GM19372 (cell line): ENCODE results near the gene HP.
A peak's percentile ranks its signal among the peaks of the same experiment; 100 is the strongest.
"Not testable (repeated sequence)": the region's sequence is repeated elsewhere in the genome, so short reads cannot be mapped to it uniquely, and the experiment has no call there.

Experiments
- ATAC-seq: cut with Tn5 transposase; IDR thresholded peaks from one replicate; pipeline ENCODE4 v1.9.1; 2021; ENCODE audit warnings: mild to moderate bottlenecking, low read depth, moderate library complexity; ENCODE audit not compliant: unreplicated experiment

Gene HP, protein sequence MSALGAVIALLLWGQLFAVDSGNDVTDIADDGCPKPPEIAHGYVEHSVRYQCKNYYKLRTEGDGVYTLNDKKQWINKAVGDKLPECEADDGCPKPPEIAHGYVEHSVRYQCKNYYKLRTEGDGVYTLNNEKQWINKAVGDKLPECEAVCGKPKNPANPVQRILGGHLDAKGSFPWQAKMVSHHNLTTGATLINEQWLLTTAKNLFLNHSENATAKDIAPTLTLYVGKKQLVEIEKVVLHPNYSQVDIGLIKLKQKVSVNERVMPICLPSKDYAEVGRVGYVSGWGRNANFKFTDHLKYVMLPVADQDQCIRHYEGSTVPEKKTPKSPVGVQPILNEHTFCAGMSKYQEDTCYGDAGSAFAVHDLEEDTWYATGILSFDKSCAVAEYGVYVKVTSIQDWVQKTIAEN

DNA sequence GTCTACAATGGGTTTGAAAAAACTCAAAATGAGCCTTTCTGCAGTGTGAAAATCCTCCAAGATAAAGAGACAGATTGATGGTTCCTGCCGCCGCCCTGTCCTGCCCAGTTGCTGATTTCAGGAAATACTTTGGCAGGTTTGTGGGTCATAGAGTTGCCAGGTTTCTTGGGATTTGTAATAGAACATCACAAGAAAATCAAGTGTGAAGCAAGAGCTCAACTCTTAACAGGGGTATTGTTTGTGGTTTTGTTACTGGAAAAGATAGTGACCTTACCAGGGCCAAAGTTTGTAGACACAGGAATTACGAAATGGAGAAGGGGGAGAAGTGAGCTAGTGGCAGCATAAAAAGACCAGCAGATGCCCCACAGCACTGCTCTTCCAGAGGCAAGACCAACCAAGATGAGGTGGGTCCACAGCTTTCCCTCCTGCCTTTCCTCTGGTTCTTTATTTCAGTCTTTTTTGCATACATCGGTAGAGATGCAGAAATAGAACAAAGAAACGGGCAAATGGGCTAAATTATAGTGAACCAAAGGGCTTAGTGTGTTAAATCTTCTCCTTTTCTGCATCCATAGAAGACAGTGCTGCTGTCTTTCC, at the start of gene HP:
HP (plus strand) TSS at position 252 of the 594 bp plus-strand sequence; CDS start at position 400, 148 bp downstream.
- ATAC-seq: not testable (repeated sequence)

DNA sequence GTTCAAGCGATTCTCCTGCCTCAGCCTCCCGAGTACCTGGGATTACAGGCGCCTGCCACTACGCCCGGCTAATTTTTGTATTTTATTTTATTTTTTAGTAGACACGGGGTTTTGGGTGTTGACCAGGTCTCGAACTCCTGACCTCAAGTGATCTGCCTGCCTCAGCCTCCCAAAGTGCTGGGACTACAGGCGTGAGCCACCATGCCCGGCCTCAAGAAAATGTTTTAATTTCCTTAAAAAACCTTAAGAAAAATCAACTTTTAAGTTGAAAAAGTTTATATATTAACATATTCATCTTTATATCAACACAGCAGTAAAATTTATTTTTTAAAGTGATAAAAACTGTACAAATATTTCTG, 46.3 kb upstream of the HP start:
- not testable (repeated sequence) for ATAC-seq

DNA sequence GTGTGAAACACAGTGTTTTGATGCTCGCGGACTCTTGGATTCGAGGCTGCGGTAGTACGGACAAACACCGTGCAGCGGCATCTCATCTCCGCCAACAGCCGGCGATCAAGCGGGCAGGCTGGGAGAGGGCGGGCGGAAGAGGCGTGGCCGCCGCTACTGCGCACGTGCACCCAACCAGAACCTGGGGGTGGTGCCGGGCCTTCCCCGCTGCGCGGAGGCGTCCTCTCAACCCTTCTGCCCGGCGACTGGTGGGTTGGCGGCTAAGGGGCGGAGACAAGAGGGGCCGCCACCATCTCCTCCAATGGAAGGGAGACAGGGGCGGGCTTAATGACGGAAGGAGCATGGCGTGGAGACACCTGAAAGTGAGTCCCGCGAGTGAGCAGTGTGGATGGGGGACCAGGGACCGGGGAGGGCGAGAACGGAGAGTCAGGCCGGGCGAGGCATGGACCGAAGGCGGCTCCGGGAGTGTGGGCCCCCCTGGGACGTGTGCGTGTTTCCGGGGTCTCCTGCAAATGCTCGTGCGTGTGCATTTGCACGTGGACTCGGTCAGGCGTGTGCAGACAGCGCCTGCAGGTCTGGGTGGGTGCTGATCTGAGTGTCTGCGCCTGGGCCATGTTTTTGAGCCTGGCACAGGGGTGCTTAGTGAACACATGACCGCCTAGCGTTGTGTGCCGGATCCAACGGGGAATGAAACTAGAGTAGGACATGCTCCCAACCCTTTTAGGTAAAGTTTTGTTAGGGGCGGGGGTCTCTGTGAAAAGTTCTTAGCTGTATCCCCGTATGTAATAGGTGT, 45.7 kb upstream of the HP start, which contains the start of gene DHODH:
DHODH (plus strand) TSS at position 321 of the 793 bp plus-strand sequence; CDS start at position 342, 21 bp downstream.
- ATAC-seq: peak; percentile 99

DNA sequence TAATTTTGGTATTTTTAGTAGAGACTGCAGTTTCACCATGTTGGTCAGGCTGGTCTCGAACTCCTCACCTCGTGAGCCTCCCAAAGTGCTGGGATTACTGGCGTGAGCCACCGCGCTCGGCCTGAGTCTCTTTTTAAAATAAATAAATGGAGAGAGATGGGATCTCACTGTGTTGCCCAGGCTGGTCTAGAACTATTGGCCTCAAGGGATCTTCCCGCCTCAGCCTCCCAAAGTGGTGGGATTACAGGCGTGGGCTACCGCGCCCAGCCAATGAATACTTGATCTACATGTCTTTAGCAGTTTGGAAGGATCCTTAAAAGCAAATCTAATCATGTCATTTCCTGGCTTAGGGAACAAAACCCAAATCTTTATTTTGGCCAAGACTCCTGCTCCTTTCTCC, 44.5 kb upstream of the HP start:
- ATAC-seq: no peak

DNA sequence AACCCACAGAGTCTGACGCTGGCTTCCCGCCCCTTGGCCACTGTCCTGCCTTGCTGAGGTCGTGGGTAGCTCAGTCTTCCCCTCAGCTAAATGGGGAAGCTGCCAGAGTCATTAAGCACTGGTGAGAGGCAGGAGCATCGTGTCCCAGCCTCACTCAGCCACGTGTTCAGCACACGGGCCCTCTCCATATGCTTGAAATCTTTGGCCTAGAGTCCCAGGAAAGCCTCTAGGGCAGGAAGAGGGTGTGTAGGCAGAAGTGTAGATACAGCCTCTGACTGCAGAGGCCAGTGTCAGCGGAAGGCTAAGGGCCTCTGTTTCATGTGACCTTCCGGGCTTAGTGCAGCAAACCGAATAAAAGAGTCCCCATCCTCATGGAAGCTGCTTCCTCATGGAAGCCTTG, 41.7 kb upstream of the HP start:
- ATAC-seq: no peak

DNA sequence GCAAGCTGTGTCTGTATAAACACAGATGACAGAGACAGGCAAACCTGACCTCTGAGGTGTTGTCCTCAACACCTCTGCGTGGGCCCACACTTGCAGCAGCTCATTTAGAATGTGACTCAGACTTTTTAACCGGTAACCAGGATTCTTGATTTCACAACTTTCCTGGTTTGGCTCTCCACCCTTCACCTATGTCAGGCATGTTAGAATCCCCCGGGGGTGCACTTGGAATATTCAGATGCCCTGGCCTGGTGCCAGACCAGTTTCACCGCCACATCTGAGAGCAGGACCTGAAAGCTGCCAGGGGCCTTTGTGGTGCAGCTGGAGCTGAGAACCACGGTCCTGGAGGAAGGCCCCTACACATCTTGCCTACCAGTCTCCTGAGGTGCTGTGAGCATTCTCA, 40.9 kb upstream of the HP start:
- no peak for ATAC-seq

DNA sequence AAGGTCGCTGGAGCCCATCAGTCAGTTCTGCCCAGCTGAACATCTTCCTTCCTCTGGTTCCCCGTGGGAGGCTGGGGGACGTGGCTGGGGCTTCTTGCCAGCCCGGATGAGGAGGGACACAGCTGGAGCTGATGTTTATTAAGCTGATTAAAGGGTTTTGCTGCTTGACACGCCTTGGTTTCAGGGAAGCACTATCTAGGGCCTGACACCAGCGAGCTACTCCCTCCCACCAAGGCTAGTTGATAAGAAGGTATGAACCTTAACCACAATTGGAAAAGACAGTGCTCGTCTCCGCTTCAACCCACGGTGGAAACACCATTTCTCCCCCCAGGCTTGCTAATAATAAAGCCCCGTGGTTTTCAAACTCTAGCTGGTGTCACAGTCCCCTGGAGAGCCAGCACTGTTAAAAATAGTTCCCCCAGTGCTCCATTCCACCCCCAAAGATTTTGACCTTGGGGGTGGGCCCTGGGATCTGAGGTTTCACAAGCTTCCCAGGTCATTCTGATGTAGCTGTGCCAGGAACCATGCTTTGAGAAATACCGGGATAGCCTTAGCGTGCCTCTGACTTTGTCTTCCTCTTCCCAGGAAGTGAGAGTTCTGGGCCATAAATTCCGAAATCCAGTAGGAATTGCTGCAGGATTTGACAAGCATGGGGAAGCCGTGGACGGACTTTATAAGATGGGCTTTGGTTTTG, 40.3 kb upstream of the HP start:
- no peak for ATAC-seq

DNA sequence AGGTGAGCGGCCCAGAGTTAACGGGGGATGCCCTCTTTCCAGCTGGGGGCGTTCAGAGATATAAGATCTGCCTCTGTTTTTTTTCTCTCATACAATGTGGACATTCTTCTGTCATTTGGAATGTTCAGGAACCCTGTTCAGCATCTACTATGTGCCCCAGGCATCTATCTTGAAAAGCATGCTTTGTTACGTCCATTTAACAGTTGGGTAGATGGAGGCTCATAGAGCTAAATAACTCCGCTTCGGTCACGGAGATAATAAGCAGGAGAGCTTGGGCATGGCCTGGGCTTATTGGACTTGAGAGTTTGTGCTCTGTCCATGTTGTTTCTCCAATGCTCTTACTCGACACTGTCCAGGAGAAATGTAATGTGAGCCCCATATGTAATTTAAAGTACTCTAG, 39.6 kb upstream of the HP start:
- no peak for ATAC-seq

DNA sequence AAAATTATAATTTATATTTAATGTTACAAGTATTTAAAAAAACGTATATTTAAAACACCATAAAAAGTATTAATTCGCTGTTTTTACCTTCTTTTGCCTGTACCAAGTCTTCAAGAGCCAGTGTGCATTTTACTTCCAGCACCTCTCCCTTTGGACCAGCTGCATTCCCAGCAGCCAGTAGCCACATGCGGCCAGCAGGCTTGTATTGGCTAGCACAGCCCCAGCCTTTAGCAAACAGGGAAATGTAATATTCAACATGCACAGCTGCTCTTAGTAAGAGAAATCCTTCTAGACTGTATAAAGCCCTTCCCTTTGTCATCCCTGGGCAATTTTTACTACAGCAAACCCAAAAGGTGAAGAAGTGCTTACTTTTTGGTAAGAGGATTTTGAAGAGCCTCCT, 39.2 kb upstream of the HP start:
- ATAC-seq: no peak

DNA sequence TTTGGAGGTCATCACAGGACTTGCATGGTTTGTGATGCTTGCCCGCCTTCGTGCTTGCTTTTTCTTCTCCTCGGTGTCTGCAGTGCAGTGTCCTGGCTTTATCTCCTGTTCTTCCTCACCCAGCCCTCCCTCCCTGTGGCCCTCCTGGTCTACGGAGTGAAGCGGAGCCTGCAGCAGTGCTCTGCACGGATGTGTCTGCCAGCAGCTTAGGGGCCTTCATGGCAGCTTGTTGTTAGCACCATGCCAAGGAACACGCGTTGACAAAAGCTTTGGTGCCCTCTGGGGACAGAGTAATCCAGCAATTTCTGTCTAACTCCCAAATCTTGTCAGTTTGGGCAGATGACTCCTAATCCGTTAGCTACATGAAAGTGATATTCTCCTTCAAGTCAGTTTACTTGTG, 35.8 kb upstream of the HP start:
- ATAC-seq: no peak

DNA sequence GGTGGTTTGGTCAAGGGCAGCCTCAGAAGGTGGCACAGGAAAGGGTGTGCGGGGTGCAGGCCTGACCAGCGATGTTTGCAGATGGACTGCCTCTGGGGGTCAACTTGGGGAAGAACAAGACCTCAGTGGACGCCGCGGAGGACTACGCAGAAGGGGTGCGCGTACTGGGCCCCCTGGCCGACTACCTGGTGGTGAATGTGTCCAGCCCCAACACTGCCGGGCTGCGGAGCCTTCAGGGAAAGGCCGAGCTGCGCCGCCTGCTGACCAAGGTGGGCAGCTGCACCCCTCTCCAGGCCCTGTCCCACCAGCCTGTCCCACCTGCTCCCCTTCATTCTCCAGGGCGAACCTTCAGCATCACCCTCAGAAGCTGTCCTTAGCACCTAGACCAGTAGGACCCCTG, 33.3 kb upstream of the HP start:
- no peak for ATAC-seq

DNA sequence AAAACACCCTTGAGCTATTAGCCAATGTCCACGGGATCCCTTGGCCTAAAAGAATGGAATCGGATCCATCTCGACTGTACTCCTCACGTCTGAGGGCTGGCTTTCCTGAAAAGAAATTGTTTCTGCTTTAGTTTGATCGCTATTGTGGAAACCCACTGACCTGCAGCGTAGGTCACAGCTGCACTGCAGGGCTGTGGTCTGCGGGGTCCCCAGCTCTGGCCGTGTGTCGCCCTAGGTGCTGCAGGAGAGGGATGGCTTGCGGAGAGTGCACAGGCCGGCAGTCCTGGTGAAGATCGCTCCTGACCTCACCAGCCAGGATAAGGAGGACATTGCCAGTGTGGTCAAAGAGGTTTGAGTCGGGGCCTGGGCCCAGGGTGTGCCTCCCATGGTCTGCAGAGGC, 32.2 kb upstream of the HP start:
- no peak for ATAC-seq

DNA sequence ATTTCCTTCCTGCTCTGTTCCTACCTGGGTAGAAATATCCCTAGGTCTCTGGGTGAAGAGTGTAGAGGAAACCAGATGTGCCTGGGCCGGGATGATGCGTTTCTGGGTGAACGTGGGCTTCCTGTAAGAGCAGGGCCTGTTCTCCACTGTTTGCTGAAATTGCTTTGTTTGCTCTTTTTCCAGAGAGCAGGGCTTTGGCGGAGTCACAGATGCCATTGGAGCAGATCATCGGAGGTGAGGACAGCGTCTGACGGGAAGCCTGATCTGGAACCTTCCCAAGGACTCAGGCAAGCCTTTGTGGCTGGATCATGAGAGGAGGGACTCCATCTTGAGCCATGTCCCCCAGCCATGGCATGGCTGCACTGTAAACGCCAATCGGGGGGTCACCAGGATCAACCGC, 30.3 kb upstream of the HP start:
- no peak for ATAC-seq

DNA sequence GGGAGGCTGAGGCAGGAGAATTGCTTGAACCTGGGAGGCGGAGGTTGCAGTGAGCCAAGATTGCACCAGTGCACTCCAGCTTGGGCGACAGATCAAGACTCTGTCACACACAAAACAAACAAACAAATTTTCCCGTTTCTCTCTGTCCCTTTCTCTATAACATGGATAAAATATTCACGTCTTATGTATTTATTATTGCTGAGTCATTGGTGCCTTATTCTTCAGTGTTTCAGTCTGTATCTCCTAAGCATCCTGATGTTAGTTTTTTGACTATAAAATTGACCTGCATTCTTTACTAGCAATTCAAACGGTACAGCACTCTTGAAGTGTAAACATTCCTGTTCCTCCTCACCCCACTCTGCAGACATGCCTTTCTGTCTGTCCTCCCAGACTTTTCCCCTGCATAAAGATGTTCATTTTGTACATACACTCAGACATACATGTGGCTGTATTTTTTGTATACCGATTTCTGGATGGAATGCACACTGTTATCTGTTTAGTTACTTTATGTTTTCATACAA, 29.4 kb upstream of the HP start:
- no peak for ATAC-seq

DNA sequence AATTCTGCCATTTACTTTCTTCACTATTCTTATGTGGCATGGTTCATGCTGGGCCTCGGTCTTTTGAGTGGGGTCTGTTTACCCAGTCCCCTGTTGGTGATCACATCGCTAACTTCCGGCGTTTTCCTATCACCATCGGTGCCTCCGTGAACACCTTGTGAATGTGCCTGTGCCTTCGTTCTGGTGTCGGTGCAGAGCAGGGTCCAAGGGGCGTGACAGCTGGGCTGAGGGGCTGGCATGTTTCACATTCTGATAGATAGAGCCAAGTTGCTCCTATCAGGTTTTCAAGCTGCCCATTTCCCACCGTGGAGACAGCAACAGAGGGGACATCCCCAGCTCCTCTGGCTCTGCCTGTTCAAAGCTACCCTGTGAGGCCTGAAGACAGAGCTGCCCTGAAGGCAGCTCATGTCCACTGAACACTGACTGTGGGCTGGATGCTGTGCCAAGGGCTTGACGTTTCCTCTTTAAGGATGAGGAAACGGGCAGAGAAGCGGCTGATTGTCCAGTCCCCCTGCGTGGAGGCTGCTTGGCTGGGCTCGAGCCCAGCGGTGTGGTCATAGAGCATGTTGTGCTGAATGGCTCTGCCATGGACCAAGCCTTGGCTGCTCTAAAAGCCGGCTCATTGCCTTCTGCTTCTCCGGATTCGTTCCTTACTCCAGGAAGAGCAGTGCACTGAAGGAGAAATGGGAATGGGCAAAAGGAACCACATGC, 28.7 kb upstream of the HP start:
- ATAC-seq: no peak

DNA sequence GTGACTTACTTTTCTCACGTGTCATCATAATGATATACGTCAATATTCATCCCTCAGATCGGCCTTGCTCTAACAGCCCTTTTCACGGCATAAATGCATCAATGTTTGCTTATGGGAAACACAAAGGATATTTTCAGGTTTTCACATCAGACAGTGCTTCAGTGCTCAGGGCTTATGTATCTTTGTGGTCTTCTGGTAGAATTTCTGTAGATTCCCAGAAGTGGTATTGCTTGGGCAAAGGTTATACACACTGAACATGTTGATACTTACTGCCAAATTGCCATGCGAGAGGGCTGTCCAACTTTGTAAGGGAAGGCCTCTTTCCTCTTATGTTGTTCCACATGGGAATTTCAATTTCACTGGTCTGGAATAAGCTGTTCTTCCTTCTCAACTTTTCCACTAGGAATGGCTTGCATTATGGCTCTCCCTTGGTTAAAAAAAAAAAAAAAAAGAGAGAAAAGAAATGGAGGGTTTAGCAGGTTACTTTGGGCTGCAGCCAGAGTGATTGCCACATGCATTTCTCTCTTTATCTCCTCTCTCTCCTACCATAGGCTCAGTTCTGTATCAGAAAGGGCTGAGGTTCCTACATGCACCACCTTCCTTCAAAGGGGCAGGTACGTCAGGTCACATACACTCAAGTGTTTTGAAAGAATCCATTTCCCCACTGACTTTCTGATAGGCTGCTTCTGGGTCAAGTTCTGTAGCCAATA, 26.5 kb upstream of the HP start:
- ATAC-seq: no peak

DNA sequence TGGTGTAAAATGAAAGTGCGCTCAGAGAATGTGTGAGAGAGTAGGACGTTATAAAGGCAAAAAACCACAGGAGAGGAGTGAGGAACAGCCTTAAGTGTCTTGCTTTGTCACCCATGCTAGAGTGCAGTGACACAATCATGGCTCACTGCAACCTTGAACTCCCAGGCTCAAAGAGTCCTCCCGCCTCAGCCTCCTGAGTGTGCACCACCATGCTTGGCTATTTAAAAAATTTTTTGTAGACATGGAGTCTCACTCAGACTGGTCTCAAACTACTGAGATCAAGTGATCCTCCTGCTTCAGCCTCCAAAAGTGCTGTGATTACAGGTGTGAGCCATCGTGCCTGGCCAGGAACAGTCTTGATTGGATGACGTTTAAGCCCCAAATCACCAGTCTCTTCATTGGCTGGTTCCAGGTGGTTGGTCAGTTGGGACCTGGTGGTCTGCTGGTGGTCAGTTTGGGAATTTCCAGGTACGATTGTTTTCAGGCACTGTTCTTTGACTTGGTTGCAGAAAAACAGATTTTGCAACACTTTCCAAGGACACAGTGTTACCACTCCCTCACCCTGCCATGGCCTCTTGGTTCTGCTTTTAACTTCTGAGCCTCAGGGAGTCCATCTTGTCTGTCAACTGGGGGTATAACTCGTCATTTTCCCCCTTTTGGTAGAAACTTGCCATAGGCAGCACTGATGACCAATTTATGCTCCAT, 24.6 kb upstream of the HP start:
- ATAC-seq: no peak

DNA sequence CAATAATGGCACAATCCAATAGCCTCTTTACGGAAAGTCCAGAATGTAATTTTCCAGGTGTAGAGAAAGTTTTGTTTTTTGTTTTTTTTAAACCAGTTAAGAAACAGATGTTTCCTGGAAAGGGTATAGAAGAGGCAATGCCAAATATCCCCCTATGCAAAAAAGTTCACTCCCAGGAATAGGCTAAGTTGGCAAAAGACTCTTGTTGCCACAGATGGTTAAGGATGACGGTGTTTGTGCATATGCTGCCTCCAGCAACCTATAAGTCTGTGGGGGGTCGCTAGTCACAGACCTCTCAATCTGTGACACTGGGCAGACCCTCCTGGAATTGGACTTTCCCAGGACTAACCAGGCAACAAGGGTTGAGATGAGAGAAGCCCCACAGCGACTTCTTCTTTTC, 20.9 kb upstream of the HP start:
- no peak for ATAC-seq

DNA sequence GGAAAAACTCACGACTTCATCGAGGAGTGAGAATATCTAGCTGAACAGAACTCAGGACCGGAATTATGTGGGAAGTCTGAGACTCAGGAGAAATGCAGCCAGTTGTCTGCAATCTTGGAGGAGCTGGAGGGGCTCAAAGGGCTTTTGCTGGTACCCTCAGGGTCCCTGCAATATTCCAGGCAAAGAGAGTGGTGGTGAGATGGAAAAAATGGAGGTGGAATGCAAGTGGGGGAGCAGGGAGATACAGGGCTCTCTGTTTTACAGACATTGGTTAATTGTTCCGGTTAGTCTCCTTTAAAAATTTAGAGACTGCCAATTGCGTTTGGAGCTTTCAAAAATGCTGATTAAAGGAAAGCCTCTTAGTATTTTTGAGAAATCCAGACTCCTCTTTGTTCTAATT, 18.2 kb upstream of the HP start:
- no peak for ATAC-seq
